NCI-H2196 treated with DMSO at 0.1 percent for 48 hours (cell line): ENCODE results near the gene NABP1.

Source experiments
- DNase-seq: peaks from one replicate; lab custom pipeline; 2025; ENCODE audit not compliant: unreplicated experiment; lab: John Stamatoyannopoulos, UW

NABP1 gene

DNA sequence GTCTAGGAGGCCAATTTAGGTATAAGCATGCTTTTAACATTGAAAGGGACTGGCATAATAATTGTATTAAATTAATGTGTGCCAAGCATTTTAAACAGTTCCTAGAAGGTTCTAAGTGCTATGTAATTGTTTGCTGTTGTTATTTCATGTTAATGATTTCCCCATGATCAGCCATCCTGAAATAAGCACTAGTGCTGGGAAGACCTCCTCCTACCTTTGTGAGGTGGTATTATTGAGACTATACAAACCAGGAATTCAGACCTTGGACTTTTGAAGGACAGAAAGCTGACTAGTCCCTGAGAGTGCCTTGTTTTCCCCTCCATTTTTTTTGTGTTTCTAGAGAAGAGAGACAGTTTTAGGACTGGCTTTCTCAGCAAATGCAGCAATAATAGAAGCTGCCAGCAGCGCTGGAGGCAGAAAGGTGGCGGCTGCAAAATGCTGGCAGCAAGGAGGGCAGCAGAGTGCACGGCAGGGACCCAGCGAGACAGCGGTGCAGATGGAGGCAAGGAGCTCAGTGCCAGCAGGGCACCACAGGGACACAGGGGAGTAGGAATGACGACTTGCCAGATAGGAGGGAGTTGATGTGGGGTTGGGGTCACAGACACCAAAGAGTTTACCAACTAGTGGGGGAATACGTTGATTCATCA is 25.3 kb downstream of the NABP1 start:
- no peak for DNase-seq

DNA sequence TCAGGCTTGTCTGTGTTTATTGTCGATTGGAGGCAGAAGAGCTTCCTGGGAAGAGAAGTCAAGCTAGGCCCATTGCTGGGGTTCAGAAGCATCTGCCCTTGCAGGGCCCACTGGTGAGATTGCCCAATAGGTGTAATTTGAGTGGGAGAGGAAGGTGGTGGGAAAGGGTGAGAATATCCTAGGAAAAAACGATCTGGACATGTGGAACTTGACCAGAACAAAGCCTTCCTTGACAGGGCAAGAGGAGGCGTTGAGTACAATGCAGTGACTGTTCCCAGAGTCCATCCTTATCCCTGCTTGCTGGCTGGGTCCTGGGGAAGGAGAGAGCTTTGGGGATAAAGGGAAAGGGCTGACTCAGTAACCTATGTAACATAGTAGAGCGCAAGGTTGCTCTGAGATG is 27.1 kb downstream of the NABP1 start:
- DNase-seq = no peak

DNA sequence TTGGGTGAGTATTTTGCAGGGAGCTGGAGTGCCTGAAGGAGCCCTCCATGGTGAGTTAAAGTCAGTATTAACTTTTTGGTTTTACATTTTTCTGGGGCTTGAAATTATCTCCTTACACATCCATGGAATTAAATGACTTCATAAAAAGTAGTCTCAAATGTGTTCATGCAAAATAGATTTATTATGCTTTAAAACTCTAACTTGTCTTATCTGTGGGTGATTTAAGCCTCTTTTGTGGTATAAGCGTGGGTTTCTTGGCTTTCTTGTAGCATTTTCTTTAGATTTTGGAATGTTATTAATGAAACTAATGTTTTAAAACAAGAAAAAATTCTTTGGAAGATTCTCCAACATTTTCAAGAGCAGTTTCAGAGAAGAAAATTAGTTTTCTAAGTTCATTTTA is 27.8 kb downstream of the NABP1 start:
- DNase-seq = no peak

DNA sequence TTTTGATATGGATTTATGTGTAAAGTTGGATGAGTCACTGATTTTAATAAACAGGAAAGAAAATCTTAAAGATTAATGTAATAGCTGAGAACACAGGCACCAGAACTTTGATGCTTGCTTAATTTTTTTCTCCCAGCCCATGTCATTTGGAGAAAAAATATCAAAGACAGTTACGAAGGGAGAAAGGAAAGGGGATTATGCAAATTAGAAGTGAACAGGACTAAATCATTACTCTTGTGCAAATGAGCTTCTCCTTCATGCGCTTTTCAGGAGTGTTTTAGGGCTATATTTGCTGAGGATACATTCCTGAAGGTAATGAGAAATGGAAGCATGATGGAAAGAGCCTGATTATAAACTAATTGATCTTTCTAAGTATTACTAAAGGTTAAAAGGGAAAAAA is 28.9 kb downstream of the NABP1 start:
- no peak for DNase-seq

DNA sequence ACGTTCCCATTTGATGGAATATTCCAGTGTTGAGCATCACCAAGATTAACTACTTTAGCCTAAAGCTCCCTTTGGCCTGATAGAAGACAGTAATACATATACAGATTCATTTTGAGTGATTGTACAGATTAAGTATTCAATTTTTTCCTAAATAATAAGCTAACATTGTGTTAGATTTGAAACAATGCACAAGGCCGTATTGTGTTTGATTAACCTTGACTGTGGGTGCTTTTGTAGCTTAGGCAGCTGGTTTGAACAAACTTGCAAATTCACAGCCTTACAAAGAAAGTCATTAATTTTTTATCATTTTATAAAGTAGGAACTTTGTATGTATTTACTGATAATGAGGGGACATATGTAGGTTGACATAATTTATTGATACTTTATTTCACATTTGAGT is 29.6 kb downstream of the NABP1 start:
- no peak for DNase-seq

DNA sequence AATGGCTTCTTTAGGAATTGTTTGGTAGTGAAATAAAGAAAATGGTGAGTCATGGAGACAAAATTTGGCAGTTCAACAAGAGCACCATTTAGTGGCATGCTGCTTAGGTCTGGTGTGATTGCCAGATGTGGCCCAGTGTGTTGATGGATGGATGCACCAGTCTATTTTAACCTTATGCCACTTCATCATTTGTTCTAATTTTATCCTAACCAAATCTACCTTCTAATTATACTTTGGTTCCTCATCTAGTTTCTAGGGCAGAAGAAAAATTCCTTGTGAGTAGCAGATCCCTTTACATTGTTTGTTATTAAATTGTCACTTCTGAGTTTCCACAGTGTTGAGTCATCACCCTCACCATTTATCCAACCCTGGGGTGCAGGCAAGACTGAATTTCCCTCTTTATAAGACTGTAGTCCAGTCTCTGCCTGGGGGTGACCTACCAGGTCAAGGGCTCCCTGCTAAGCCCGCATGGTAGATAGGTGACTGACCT is 32.5 kb downstream of the NABP1 start:
- DNase-seq = no peak

DNA sequence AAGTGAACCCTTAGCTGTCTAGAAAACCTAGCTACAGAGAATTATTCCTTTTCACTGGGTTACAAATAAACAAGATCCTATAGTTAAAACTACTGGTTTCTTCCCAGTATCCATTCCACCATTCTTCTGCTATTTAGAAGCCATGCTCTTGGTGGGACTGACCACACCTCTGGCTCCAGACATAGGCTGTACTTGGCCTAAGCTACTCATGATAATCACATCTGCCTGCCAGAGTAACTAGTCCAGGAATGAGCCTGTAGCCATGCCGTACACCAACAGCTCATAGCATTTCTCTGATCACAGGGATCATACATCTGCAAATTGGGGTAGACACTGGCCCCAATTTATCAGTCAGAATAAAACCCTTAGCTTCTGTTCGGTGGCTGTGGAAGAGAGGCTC is 33.7 kb downstream of the NABP1 start:
- DNase-seq = no peak

DNA sequence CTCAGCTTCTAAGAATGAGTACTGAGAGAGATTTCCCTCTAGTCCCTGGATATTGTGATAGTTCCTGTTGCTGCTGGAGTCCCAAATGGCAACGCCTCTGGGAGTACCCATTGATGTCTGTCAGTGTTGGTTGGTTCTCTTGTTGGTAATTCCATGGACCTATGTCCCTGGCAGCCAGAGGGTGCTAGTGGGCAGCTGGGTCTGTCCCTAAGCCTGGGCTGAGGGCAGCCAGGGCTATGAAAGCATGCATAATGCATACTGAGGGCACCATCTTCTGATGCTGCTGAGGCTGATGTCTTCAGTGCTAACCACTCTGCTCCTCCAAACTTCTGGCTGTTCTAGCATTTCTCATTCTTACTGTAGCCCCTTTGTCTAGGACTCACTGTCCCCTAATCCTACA is 35.9 kb downstream of the NABP1 start:
- DNase-seq = no peak

DNA sequence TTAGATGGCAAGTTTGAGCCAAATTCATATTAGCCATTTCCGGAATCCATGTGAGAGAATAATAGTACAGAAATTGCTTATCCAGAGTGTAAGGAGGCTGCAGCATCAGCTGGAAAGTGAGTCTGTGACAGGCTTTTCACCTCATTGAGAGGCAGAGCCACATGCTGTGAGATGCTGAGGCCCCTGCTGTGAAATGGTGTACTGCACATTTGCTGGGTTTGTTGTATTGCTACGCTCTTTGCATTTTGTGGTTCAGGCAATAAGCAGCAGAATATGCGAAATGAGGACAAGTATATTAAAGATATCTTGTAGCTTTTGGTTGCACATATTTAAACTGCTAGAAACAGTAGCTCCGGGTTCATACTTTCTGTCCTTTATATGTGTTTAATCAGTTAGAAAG is 37.0 kb downstream of the NABP1 start:
- DNase-seq = no peak

DNA sequence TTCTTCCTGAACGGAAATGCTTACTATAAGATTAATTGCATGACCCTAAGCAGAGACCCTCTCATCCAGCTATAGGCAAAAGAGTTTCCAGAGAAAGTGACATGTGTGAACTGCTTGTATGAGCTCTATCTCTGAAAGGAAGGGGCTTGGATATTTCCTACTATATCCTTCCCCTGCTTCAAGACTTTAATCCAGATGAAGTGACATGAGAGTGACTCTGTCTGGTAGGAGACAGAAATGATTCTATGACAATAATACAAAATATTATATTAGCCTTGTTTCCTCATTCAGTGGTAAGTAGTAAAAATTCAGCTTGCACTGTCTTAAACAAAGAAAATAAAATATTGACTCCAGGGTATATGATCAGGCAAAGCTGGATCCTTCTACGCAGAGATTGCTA is 37.5 kb downstream of the NABP1 start:
- no peak for DNase-seq

DNA sequence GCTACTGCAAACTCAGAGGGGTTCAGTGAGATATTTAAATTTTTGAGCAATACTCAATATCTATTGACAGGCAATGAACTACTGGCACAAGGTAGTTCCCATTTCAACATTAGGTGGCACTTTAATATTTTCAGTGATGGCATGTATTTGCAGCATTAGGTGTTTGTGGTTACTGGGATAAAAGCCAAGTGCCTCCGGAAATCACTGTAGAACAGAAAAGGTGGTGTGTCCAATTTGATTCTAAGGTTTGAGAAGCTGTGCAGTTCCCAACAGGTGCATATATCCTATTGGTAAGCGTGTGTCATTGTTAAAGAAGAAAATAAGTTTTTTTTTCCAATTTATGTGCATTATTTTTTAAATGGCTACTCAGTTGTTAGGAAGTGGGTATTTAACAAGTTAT is 41.3 kb downstream of the NABP1 start:
- no peak for DNase-seq

DNA sequence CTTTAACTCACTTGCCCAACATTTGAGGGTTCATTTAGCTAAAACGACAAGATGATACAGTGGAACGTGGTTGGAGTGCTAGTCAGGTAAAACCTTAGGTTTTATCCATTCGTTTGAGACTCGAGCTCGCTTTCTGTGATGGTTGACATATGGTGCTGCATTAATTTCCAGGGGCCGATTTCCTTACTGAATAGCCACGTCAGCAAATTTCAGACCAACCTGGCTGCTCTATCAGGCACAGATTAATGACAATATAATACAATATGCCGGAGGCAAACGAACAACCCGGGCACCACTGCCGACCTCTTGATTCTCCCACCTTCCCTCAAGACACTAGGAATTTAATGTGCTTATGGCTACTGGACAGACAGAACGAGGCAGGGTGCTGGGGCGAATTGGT is 42.0 kb downstream of the NABP1 start:
- no peak for DNase-seq

DNA sequence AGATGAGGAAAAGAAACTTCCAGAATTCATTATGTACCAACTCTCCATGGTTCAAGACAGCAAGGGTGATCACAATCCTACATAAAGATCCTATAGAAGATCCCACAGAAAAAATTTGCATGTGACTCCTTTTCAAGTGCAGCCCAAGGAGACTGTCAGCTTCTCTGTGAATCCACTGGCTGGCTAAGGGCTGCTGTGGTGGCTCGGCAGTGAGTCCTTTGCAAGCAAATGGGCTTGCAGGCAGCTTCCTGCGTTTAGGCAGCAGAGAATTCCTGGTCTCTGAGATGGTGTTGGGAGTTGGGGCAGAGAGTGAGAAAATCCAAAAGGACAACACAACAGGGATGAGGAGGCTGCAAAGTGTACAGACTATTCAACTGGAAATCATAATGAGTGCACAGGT is 43.4 kb downstream of the NABP1 start:
- no peak for DNase-seq

DNA sequence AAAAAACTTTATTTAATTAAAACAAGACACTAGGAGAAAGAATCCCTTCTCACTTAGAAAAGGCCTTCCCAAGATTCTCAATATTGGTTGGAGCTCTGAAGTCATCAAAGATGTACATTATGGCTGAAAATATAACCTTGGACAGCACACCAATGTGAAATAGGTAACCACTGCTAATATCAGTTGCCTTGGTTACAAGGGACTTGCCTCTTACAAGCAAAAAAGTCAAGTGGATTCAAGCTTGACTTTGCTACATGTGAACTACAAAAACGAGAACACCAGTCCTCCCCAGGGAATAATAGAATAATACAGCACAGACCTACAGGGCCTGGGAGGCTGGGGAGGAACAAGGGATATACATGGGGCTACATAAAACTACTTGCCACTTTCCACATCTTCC is 46.1 kb downstream of the NABP1 start:
- DNase-seq = no peak

DNA sequence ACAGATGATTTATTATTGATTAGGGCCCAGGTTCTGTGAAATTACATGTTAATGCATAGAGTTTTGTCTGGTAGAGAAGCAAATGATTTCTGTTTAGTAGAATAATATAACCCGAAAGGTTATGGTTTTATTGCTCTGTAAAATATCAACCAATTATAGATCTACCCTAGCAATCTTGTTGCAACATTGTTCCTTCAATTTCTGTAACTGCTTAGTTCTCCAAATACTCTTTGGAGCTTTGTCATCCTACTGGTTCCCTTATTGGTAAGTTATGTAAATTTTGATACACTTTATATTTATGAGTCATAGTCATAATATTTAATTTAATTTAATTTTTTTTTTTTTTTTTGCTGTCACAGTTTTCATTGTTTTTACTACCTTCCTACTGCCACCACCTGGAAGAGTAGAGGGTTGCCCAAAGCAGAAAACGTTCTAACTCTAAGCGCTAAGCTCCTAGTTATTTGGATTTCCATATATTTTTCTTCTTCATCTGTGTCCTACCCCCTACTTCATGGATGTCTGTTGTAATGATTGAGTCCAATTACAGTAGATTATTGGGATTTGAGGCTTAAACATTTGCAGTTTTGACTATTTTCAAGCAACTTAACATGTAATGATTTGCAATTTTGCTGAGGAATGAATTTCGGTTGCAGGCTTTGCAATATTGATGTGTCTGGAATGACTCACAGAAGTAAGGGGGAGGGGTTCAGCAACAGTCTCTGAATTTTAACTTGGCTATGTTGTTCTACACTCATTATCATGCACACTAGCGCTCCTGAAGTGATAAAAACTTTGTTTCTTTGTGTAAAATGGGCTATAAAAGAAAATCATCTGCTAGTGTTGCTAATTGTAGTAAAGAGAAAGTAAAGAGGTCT is 51.1 kb downstream of the NABP1 start:
- DNase-seq = no peak

DNA sequence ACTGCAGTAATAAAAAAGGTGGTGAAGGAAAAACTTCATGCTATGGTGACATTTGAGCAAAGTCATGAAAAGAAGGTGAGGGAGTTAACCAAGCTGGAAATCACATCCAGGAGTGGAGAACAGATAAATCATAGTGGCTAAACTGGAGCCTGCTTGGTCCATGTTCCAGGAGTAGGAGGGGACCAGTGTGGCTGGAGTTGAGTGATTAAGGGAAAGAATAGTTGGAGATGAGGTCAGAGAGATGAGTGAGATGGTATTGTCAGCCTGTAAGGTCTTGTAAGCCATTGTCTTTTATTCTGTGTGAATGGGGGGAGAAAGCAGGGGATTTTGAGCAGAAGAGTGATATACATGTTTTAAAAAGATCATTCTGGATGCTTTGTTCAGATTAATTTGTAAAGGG is 52.3 kb downstream of the NABP1 start:
- DNase-seq = no peak
